HCT116 (cell line): Measurements from ENCODE around the gene AGAP1. TPM values are rescaled to one million over a fixed set of nuclear protein-coding genes. Genes with fewer than 3 reads are reported as not detected.

Experiments used
- ATAC-seq: fragments of 200-7000 bp; cut with Tn5 transposase; 2 replicates; pipeline ENCODE4 v1.9.1; 2020; ENCODE audit warnings: mild to moderate bottlenecking, moderate library complexity
- BruUV-seq: library from RNA; stranded (reverse); fragments of 400-500 nt; replicated peaks from 2 replicates; lab custom pipeline; 2021; lab: Mats Ljungman, UMichigan
- CTCF ChIA-PET: fragments of 300-600 bp; sonication (Branson Sonifier 250); formaldehyde crosslinking; loops from one replicate; lab custom pipeline; 2021; ENCODE audit warnings: antibody characterized with exemption; lab: Charles Lee
- POLR2A ChIA-PET: fragments of 300-600, 350-600 bp; sonication (Branson Sonifier 250); formaldehyde crosslinking; loops from one replicate; lab custom pipeline; 2021; ENCODE audit warnings: antibody characterized with exemption; lab: Charles Lee
- RAD21 ChIA-PET, 2 experiments: fragments of 300-600 bp; sonication (Branson Sonifier 250); formaldehyde crosslinking; loops; one replicate each; lab custom pipeline; 2023; ENCODE audit warnings: low total read pairs in 2 of 2; ENCODE audit not compliant: uncharacterized antibody in 2 of 2, unreplicated experiment in 2 of 2, low non-redundant PET in 1 of 2; lab: Charles Lee
- DNase-seq: peaks from one replicate; pipeline ENCODE4 v3.0.0-alpha.2; 2010; ENCODE audit warnings: low read depth, low spot score
- H2AFZ ChIP-seq: fragments of 200-600 bp; shearing (Covaris generic), sonication (generic); 2 replicates; pipeline ENCODE4 v1.6.1; 2017; ENCODE audit warnings: low read depth, mixed run types, mixed read lengths, antibody characterized with exemption, low read length; ENCODE audit not compliant: poor library complexity, severe bottlenecking
- H3K27ac ChIP-seq: 2 replicates; pipeline ENCODE4 v1.5.1; 2012; ENCODE audit warnings: low read depth, low read length
- H3K27me3 ChIP-seq: fragments of 200-600 bp; sonication (generic); 2 replicates; pipeline ENCODE4 v1.6.1; 2016; ENCODE audit warnings: mixed run types, low read length, mixed read lengths; ENCODE audit not compliant: insufficient read depth
- H3K36me3 ChIP-seq, 2 experiments: fragments of 200-500 bp in 1 of 2; fragments of 200-600 bp in 1 of 2; sonication (Bioruptor generic) in 1 of 2; sonication (generic) in 1 of 2; 2 replicates each; pipeline versions ENCODE4 v1.5.1 to v1.6.1; 2014 to 2016; ENCODE audit warnings: low read length in 2 of 2, inconsistent platforms in 1 of 2, mixed read lengths in 1 of 2, mixed run types in 1 of 2; ENCODE audit not compliant: insufficient read depth in 2 of 2, control insufficient read depth in 1 of 2
- H3K4me1 ChIP-seq, 2 experiments: fragments of 200-600 bp in 1 of 2; sonication (generic) in 1 of 2; 2 replicates each; pipeline versions ENCODE4 v1.5.1 to v1.6.1; 2012 to 2017; ENCODE audit warnings: low read length in 2 of 2, inconsistent platforms in 1 of 2, mild to moderate bottlenecking in 1 of 2, mixed read lengths in 1 of 2, mixed run types in 1 of 2, moderate library complexity in 1 of 2; ENCODE audit not compliant: insufficient read depth in 2 of 2, control insufficient read depth in 1 of 2
- H3K4me2 ChIP-seq: fragments of 200-600 bp; sonication (generic); 2 replicates; pipeline ENCODE4 v1.6.1; 2017; ENCODE audit warnings: mixed run types, low read length, mixed read lengths
- H3K4me3 ChIP-seq, 2 experiments: fragments of 200-600 bp in 1 of 2; sonication (generic) in 1 of 2; replicated peaks in 1 of 2; 2 replicates each; pipeline ENCODE4 v1.5.1; 2011 to 2016; ENCODE audit warnings: low read length in 2 of 2, control low read depth in 1 of 2, low read depth in 1 of 2, mild to moderate bottlenecking in 1 of 2, mixed read lengths in 1 of 2, mixed run types in 1 of 2
- H3K79me2 ChIP-seq: fragments of 200-600 bp; sonication (generic); 2 replicates; pipeline ENCODE4 v1.6.1; 2017; ENCODE audit warnings: mild to moderate bottlenecking, mixed run types, low read length, moderate library complexity, mixed read lengths; ENCODE audit not compliant: insufficient read depth
- H3K9ac ChIP-seq: fragments of 200-600 bp; sonication (generic); 2 replicates; pipeline ENCODE4 v1.6.1; 2016; ENCODE audit warnings: low read length, mixed read lengths
- H3K9me2 ChIP-seq: fragments of 200-600 bp; sonication (generic), shearing (Covaris generic); 2 replicates; pipeline ENCODE4 v1.6.1; 2017; ENCODE audit warnings: mixed run types, mild to moderate bottlenecking, moderate library complexity; ENCODE audit not compliant: insufficient read depth
- H3K9me3 ChIP-seq, 2 experiments: fragments of 200-500 bp in 1 of 2; fragments of 200-600 bp in 1 of 2; sonication (Bioruptor generic) in 1 of 2; sonication (generic) in 1 of 2; 2 replicates each; pipeline ENCODE4 v1.6.1; 2014 to 2017; ENCODE audit warnings: low read length in 2 of 2, mixed read lengths in 2 of 2, inconsistent platforms in 1 of 2, low read depth in 1 of 2, mild to moderate bottlenecking in 1 of 2, mixed run types in 1 of 2, moderate library complexity in 1 of 2; ENCODE audit not compliant: control insufficient read depth in 1 of 2, insufficient read depth in 1 of 2
- H4K20me1 ChIP-seq: fragments of 200-600 bp; sonication (generic), shearing (Covaris generic); 2 replicates; pipeline ENCODE4 v1.6.1; 2017; ENCODE audit warnings: mixed run types, mild to moderate bottlenecking, moderate library complexity; ENCODE audit not compliant: insufficient read depth
- ATF3 ChIP-seq: IDR thresholded peaks from 2 replicates; pipeline ENCODE4 v1.6.1; 2012
- CEBPB ChIP-seq: IDR thresholded peaks from 2 replicates; pipeline ENCODE4 v1.6.1; 2012; ENCODE audit warnings: low read depth
- CTCF ChIP-seq, 3 experiments: fragments of 200-600 bp in 1 of 3; sonication (generic) in 1 of 3; IDR thresholded peaks in 2 of 3; conservative IDR thresholded peaks in 1 of 3; 2 replicates each; pipeline ENCODE4 v1.5.1; 2012 to 2017; ENCODE audit warnings: low read depth in 2 of 3, low read length in 2 of 3, antibody characterized with exemption in 1 of 3, borderline replicate concordance in 1 of 3, control low read depth in 1 of 3, mild to moderate bottlenecking in 1 of 3, mixed read lengths in 1 of 3, mixed run types in 1 of 3, moderate library complexity in 1 of 3; ENCODE audit not compliant: insufficient read depth in 1 of 3
- EGR1 ChIP-seq: IDR thresholded peaks from 2 replicates; pipeline ENCODE4 v1.6.1; 2012; ENCODE audit warnings: low read depth
- ELF1 ChIP-seq: IDR thresholded peaks from 2 replicates; pipeline ENCODE4 v1.6.1; 2012; ENCODE audit warnings: low read depth, borderline replicate concordance
- EZH2 ChIP-seq: fragments of 200-600 bp; sonication (generic); IDR thresholded peaks from 2 replicates; pipeline ENCODE4 v1.6.1; 2017; ENCODE audit warnings: antibody characterized with exemption, mixed run types
- JUND ChIP-seq: IDR thresholded peaks from 2 replicates; pipeline ENCODE4 v1.6.1; 2012
- MAX ChIP-seq: IDR thresholded peaks from 2 replicates; pipeline ENCODE4 v1.6.1; 2012
- POLR2A ChIP-seq: IDR thresholded peaks from 2 replicates; pipeline ENCODE4 v1.7.0; 2011; ENCODE audit warnings: borderline replicate concordance; ENCODE audit not compliant: insufficient read depth, insufficient read length; ENCODE audit errors: extremely low read depth
- SIN3A ChIP-seq: IDR thresholded peaks from 2 replicates; pipeline ENCODE4 v1.6.1; 2012; ENCODE audit warnings: low read depth
- SRF ChIP-seq: IDR thresholded peaks from 2 replicates; pipeline ENCODE4 v1.6.1; 2012; ENCODE audit warnings: low read depth
- TCF7L2 ChIP-seq: IDR thresholded peaks from 2 replicates; pipeline ENCODE4 v1.7.0; 2011; ENCODE audit warnings: borderline replicate concordance, inconsistent platforms; ENCODE audit not compliant: insufficient read depth, insufficient read length; ENCODE audit errors: extremely low read depth
- YY1 ChIP-seq: IDR thresholded peaks from 2 replicates; pipeline ENCODE4 v1.6.1; 2011; ENCODE audit warnings: low read length, low read depth, moderate library complexity, mild to moderate bottlenecking; ENCODE audit not compliant: insufficient replicate concordance; ENCODE audit errors: extremely low read depth
- ZFX ChIP-seq: fragments of 450-650 bp; IDR thresholded peaks from 2 replicates; pipeline ENCODE4 v1.6.1; 2017
- ZNF274 ChIP-seq: fragments of 200-500 bp; sonication (Bioruptor generic); IDR thresholded peaks from 2 replicates; pipeline ENCODE4 v1.6.1; 2014; ENCODE audit warnings: mild to moderate bottlenecking, low read depth, low read length, inconsistent platforms
- intact Hi-C: fragments of 100-400 bp; cut with micrococcal nuclease; formaldehyde crosslinking; loops from 2 replicates; pipeline ENCODE4 v1.10.0; 2022
- total RNA-seq: library from RNA; stranded (reverse); gene quantifications from one replicate; pipeline ENCODE4 v1.2.1, GENCODE V29; 2021; ENCODE audit not compliant: unreplicated experiment

Gene AGAP1
- total RNA-seq, 1 experiment from 2014 or later, result 43.8 TPM

GRCh38 chr2:236158969-236159777, 665.3 kb downstream of the AGAP1 start:
- intact Hi-C loops, result no loop called here
- no peak for DNase-seq
- ChIA-PET POLR2A (no interaction called here), RAD21 (no interaction called here), CTCF (no interaction called here)
- no peak overlapping the region for H2AFZ ChIP-seq
- no peaks in the 10 kb centered on the region for H3K79me2 ChIP-seq
- H3K36me3 ChIP-seq, result no peaks in the 10 kb centered on the region
- no peaks in the 10 kb centered on the region for H4K20me1 ChIP-seq
- no peak overlapping the region for H3K27ac ChIP-seq
- no TSS peak for BruUV-seq
- H3K4me2 ChIP-seq, result no peak overlapping the region
- H3K9me2 ChIP-seq, result no peaks in the 10 kb centered on the region
- TF ChIP-seq SRF (no peak), SIN3A (no peak), CEBPB (no peak), ATF3 (no peak), POLR2A (no peak), EZH2 (no peak), EGR1 (no peak), ELF1 (no peak), CTCF (IDR thresholded peaks at IDR 0.05 in 2 of 3, conservative IDR thresholded peaks at IDR 0.05 in 1 of 3; ENCODE audit: borderline replicate concordance in 1 of 3, insufficient read depth in 1 of 3, low read depth in 2 of 3, low read length in 2 of 3) (no peak), ZNF274 (no peak), ZFX (no peak), YY1 (no peak), JUND (no peak), TCF7L2 (no peak), MAX (no peak)
- H3K9me3 ChIP-seq, result no peaks in the 10 kb centered on the region
- peaks cover 0 to 3% of the 10 kb centered on the region in 2 experiments; a peak in 1 of 4 replicates for H3K4me1 ChIP-seq
- H3K27me3 ChIP-seq, result no peaks in the 10 kb centered on the region
- H3K4me3 ChIP-seq, result no peak overlapping the region
- H3K9ac ChIP-seq, result no peak overlapping the region
- ATAC-seq, result no peak
